ENCODE data around the gene CYFIP2. TPM values are rescaled to one million over a fixed set of nuclear protein-coding genes. Genes with fewer than 3 reads are reported as not detected.
A peak's percentile ranks its signal among the peaks of the same experiment; 100 is the strongest.
"Not testable (repeated sequence)": the region's sequence is repeated elsewhere in the genome, so short reads cannot be mapped to it uniquely, and the experiment has no call there.

Gene CYFIP2
- total RNA-seq, 1 donor from 2014 or later, result 24.7 TPM

DNA sequence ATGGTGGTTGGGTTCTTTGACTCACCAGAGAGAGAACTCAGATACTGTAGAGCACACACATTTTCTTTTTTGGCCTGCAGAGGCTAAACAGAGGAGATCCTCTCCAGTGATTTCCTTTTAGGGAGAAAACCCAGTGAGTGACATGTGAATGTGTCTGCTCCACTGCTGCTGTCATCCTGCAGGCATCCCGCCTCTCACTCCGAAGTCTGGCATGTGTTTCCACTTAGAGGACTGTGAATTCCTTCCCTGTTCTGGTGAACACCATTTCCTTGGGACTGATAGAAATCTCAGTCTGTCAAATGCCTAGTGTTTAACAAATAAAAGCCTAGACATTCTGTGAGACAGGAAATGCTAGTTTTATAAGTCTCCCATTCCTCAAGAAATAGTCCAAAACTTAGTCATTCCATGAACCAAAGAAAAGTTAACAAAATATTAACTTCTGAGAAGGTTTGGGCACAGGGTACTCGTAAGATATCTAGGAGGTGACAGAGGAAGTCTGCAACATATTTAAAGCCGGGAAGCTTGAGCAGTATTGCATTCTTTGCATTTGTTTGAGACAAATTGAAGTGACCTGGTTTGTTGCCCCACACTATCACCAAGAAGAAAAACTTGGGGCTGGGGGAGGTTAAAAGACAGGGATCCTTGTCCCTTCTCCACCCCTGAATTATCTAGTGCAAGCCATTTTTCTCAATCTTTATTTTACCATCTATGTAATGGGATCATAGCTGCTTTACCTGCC lies 119.2 kb downstream of the CYFIP2 start:
- DNase-seq (ENCODE audit: low spot score) (no peak), ATAC-seq (peak; percentile 13)

DNA sequence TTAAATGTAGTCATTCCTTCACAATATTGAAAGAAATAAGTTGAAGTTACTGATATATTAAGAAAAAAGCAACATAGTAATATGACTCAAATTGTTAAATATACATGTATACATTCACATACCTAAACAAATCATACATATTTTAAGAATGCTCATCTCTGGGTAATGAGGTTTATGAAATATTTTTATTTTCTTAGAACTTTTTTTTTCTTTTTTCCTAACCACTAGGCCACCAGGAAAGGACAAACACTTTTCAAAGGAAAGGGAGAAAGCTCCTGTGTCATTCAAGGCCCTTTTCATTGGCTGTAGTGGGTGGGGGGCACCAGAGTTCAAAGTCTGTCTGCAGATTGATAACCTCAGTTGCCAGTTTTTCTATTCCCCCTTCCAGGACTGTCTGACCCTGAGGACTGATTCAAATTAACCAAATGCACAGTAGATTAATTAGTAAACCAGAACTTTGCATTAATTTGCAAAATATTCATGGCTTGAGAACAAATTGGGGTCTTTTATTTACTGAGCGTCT lies 121.2 kb downstream of the CYFIP2 start:
- no peak for DNase-seq (ENCODE audit: low spot score)
- no peak for ATAC-seq

DNA sequence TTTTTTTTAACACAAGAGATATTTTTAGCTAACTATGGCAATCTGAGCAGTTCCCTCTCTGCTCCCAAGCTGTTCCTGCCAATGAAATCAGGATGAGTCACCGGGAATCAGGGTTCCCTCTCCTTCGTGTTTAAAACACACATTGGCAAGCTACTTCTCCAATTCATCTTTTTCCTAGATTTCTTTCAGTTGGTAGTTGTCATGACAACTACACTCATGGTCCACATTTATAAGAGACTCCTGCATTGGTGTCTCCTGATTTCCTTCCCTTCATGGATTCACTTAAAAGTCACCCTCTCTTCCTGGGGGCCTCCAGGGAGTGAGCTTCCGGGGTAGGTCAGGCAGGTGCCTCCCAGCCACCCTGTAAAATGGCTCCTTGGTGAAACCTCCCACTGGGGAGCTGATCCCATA lies 121.8 kb downstream of the CYFIP2 start:
- DNase-seq (ENCODE audit: low spot score) (no peak), ATAC-seq (no peak)

DNA sequence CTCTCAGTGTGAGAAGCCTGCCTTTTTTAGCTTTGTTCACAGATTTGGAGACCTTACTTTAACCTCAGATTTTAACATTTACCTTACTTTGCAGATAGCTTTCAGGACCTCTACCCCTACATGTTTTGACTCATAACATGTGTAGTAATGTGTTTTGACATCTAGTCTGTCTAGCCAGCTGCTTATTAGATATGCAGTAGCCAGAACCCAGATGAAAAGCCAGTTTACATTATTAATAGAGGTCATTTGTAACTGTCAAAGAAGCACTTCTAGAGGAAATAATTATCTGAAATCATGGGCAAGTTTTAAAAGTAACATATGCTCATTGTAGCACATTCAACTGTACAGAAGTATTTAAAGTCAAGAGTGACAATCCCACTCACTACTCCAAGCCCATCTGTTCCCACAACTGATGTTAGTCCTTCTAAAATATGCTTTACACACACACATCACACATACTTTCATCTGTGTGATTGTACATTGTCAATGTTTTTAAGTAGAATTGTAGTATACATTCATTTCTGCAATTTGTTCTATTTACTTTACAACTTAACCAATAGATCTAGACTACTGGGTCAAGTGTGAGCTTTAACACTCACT lies 122.3 kb downstream of the CYFIP2 start:
- DNase-seq (ENCODE audit: low spot score) (no peak), ATAC-seq (no peak)

DNA sequence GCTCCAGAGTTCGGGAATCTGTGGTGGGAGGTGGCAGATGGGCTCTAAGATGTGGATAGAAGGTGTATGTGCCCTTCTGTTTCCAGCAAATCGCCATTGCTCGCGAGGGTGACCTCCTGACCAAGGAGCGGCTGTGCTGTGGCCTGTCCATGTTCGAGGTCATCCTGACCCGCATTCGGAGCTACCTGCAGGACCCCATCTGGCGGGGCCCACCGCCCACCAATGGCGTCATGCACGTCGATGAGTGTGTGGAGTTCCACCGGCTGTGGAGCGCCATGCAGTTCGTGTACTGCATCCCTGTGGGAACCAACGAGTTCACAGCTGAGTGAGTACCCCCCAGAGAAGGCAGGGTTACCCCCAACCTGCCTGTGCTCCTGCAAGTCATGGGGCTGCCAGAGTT lies 123.2 kb downstream of the CYFIP2 start:
- no peak for DNase-seq (ENCODE audit: low spot score)
- ATAC-seq, result no peak

DNA sequence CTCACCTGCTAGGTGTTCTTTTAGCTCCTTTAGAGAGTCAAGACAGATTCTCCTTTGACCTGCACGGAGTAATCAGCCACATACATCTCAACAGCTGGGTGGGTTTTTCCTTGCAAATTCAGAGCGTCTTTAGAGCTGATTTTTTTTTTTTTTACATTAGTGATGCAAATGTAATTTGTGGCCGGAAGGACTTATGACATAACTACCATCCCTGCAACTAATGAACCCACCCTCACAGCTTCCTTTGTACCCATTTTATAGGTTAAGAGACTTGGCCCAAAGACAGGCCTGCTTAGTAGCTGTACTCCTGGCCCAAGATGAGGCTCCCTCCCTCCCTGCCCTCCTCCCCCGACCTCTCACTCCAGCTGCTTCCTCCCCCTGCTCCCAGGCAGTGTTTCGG lies 124.2 kb downstream of the CYFIP2 start:
- DNase-seq (ENCODE audit: low spot score) (no peak), ATAC-seq (no peak)

DNA sequence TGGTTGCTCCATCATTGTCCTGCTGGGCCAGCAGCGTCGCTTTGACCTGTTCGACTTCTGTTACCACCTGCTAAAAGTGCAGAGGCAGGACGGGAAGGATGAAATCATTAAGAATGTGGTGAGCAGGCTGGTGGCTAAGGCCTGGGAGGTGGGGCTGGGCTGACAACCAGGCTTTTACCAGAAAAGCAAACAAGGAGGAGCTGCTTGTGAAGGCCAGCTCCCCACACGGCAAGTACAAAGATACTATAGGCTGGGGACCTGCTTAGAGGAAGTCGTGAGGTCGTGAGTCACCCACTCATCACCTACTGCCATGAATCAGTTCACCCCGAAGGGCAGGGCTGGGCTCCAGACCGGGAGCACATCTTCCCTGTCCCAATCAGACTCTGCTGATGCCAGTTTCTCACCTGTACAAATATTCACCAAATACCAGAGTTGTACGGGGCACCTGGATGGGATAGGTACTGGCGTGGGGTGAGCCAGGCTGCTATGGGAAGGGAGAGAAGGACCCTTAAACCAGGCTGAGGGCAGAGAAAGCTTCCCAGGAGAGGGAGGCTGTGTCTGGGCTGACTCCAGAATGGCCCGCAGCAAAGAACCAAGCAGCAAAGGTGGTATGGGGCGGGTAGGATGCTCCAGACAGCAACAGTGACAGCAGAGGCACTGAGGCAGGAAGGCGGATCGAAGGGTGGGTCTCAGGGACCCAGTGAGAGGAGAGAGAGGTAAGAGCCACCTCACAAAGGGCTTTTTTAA lies 124.8 kb downstream of the CYFIP2 start:
- DNase-seq (ENCODE audit: low spot score), result no peak
- ATAC-seq, result no peak

DNA sequence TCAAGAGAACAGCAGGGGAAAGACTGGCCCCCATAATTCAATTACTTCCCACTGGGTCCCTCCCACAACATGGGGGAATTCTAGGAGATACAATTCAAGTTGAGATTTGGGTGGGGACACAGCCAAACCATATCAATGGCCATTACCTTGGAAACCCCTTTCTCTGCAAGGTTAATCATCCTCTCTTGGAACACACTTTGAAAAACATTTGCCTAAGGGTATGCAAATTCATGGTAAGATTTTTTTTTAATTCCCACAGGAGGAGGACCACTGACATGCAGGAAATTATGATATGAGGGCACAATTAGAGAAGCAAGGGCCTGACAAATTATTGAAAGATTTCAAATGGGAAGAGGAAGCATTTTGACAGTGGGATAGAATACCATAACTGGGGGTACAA lies 132.4 kb downstream of the CYFIP2 start:
- ATAC-seq (no peak), DNase-seq (ENCODE audit: low spot score) (no peak)

DNA sequence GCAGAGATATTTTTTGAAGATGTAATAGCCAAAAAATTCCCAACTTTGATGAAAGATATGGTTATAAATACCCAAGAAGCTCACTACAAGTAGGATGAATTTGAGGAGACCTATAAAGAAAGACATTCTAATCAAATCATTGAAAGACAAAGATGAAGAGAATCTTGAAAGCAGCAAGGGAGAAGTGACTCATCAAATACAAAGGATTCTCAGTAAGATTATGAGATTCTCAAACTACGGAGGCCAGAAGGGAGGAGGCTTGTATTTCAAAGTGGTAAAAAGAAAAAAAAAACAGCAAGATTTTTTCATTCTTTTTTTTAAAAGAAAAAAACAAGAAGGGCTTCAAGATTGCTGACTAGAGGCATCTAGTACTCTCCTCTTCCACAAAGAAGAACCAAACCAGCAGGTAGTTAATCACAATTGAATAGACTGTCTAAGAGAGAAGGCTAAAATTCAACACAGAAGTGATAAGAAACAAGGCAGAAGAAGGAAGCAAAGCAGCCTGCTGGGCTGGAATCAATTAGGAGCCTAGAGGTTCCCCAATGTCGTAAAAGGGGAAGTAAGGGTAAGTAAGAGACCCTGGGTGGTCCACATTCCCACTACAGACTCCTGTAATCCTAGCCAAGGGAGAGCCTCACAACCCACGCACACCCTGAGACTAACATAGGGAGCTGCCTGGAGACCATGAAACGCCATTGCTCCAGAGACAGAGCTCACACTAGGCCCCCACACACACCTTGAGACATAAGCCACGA lies 135.0 kb downstream of the CYFIP2 start:
- ATAC-seq, result no peak
- DNase-seq (ENCODE audit: low spot score), result no peak

DNA sequence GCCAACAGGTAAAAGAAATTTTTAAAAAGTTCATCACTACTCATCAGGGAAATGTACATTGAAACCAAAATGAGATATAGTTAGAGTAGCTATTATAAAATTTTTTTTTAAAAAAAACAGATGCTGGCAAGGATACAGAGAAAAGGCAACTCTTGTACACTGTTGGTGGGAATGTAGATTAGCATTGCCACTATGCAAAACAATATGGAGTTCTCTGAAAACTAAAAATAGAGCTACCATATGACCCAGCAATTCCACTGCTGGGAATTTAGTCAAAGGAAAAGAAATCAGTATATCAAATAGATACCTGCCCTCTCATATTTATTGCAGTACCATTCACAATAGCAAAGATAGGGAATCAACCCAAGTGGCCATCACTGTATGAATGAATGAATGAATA lies 149.9 kb downstream of the CYFIP2 start:
- ATAC-seq, result no peak

DNA sequence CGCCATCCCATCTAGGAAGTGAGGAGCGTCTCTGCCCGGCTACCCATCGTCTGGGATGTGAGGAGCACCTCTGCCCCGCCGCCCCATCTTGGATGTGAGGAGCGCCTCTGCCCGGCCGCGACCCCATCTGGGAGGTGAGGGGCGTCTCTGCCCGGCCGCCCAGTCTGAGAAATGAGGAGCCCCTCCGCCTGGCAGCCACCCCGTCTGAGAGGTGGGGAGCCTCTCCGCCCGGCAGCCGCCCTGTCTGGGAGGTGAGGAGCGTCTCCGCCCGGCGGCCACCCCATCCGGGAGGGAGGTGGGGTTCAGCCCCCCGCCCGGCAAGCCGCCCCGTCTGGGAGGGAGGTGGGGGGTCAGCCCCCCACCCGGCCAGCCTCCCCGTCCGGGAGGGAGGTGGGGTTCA lies 153.6 kb downstream of the CYFIP2 start:
- DNase-seq (ENCODE audit: low spot score); ATAC-seq: not testable (repeated sequence)

More for the DNA sequence above, 149.9 kb downstream of the CYFIP2 start:
- DNase-seq (ENCODE audit: low spot score), result no peak

DNA sequence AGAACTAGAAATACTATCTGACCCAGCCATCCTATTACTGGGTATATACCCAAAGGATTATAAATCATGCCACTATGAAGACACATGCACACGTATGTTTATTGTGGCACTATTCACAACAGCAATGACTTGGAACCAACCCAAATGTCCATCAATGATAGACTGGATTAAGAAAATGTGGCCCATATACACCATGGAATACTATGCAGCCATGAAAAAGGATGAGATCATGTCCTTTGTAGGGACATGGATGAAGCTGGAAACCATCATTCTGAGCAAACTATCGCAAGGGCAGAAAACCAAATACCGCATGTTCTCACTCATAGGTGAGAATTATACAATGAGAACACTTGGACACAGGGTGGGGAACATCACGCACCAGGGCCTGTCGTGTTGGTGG lies 164.0 kb downstream of the CYFIP2 start:
- DNase-seq (ENCODE audit: low spot score); ATAC-seq: not testable (repeated sequence)

DNA sequence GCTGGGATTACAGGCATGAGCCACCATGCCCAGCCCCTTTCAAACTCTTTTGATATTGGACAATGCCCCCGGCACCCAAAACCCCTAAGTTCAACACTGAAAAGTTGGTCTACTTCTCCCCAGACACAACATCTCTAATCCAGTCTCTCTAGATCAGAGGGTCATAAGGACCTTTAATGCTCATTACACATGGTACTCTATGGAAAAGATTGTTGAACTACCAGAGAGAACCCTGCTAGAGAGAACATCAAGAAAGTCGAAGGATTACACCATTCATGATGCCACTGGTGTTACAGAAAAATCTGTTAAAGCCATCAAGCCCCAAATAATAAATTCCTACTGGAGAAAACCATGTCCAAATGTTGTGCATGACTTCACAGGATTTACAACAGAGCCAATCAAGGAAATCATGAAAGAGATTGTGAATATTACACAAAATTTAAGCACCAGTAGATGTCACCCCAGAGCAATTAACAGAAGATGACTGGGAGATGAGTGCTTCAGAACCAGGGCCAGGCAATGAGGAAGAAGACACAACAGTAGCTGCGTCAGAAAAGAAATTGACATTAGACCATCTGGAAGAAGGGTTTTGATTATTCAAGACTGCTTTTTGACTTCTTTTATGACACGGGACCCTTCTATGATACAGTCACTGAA lies 165.7 kb downstream of the CYFIP2 start:
- peak; percentile 96 for ATAC-seq
- no peak for DNase-seq (ENCODE audit: low spot score)

DNA sequence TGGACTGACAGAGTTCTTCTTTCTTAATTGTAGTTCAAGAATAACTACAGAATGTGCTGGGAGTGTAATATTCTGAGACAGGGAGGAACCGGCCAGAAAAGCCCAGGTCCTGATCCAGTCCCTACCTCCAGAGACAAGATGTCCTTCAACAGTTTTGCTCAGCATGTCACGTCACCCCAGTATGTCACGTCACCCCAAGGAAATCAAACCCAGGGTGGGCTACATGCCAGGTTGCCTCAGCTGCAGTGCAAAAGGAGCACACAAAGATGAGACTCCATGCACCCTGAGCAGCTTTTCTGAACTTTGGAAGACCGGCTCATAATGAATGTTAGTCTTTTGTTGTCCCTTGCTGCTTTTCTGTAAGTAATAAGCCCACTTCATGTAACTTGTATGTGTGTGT lies 168.2 kb downstream of the CYFIP2 start:
- DNase-seq (ENCODE audit: low spot score) (no peak), ATAC-seq (no peak)

DNA sequence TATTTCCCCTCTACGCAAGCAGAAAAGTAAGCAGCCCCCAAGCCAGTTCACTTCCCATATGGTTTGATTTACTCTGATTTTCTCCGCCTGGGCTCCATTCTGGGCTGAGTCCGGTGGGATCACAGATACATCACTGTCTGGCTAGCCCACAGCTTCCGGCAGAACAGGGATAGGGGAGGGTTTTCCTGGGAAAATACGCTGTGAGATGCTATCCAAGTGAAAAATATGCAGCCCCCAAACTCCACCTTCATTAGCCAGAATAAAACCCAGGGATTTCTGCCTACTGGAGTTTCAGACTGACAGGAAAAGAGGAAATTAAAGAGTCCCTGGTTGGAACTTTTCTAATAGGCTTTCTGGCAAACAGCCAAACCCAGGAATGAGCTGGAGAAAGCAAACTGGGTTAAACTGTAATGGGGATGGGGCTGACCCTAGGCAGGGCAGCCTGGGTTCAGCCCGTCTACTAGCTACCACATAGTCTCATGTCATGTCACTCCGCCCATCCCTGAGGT lies 177.2 kb downstream of the CYFIP2 start:
- ATAC-seq, result no peak
- no peak for DNase-seq (ENCODE audit: low spot score)

DNA sequence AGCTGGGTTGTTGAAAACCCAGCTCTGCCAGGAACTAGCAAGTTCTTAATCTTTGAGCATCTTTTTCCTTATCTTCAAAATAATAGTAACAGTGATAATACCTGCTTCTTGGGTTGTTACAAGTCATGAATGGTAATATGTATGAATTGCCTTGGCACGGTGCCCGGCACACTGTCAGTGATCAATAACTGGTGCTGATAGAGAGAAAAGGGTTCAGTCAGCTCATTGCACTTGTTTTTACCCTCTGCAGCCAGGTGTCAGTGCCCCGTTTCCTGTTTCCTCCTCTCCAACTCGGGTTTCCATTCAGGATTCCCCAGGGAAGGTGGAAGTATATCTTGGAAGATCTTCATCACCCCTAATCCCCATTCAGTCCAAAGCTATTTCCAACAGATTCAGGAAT lies 178.3 kb downstream of the CYFIP2 start:
- no peak for ATAC-seq
- DNase-seq (ENCODE audit: low spot score), result no peak

Data from left lobe of liver (tissue), 2 donors.